A549 treated with Hydrocortisone at 1 μM for 4 hours (cell line): ENCODE data around the gene S100B. TPM values are rescaled to one million over a fixed set of nuclear protein-coding genes. Genes with fewer than 3 reads are reported as not detected.

ENCODE experiments used
- total RNA-seq: library from RNA; stranded (reverse); fragments of 200-300 nt; extraction: Qiagen RNA extraction; gene quantifications from 5 replicates; pipeline ENCODE4 v1.2.3, GENCODE V29; 2022

The S100B gene
- not detected in 5 replicates for total RNA-seq

GRCh38 chr21:46604975-46605766 lies at the start of gene S100B:
TSS of gene S100B (minus strand) at chr21:46605082. CDS start at chr21:46602415, 2,667 bp downstream.

GRCh38 chr21:46635324-46636180 lies 30.7 kb upstream of the S100B start, which contains the start of gene PRMT2:
TSS of gene PRMT2 (plus strand) at chr21:46635674. CDS start at chr21:46636952, 1,278 bp downstream.

Other genes with a start within 250 kb of the S100B start
- 10.0 to 12.8 TPM (median 12.6 TPM) in 5 replicates for gene DIP2A, start 146.2 kb downstream of the S100B start, total RNA-seq
- gene PRMT2, start 30.6 kb upstream of the S100B start, total RNA-seq: 50.3 to 58.4 TPM (median 53.8 TPM) in 5 replicates